Activated naive CD4-positive, alpha-beta T cell treated with anti-CD3 and anti-CD28 coated beads, Interleukin-2, amount 50 U/mL, for 72 hours (primary cell): ENCODE data around the gene OR56A1. TPM values are rescaled to one million over a fixed set of nuclear protein-coding genes. Genes with fewer than 3 reads are reported as not detected.
"Not testable (repeated sequence)": the region's sequence is repeated elsewhere in the genome, so short reads cannot be mapped to it uniquely, and the experiment has no call there.

Experiments
- ATAC-seq, 2 donors: fragments of 150-1000 bp; cut with Tn5 transposase; 2 replicates each; pipeline ENCODE4 v1.10.0; 2021; ENCODE audit warnings: mild to moderate bottlenecking in 2 of 2, moderate library complexity in 2 of 2
- DNase-seq, 2 donors: peaks; one replicate each; pipeline ENCODE4 v3.0.0; 2021 to 2022; ENCODE audit warnings: low spot score in 2 of 2
- H3K27ac Mint-ChIP-seq, 2 donors: one replicate each; pipeline ENCODE4 v1.8.0; 2022; ENCODE audit warnings: mild to moderate bottlenecking in 2 of 2, mixed read lengths in 2 of 2
- H3K36me3 Mint-ChIP-seq, 2 donors: one replicate each; pipeline ENCODE4 v1.8.0; 2022; ENCODE audit warnings: mixed read lengths in 2 of 2
- H3K9me3 Mint-ChIP-seq, 2 donors: one replicate each; pipeline ENCODE4 v1.8.0; 2022; ENCODE audit warnings: mixed read lengths in 2 of 2
- total RNA-seq, 2 donors: library from RNA; stranded (reverse); gene quantifications; one replicate each; pipeline ENCODE4 v1.2.3, GENCODE V29; 2022

Gene OR56A1
- under 1 TPM in 1 of 2 donors, not detected in 1; 0.04 TPM for total RNA-seq

- no peak for DNase-seq
Measured at GRCh38 chr11:6030708-6031405, at the start of gene OR56A1. TSS of gene OR56A1 (minus strand) at chr11:6030758. CDS start at chr11:6027692, 3,066 bp downstream.

GRCh38 chr11:6079463-6079862 is 48.9 kb upstream of the OR56A1 start:
- Mint-ChIP-seq H3K27ac (no peak overlapping the region), H3K9me3 (peaks cover 16 to 18% of the 10 kb centered on the region in 2 donors), H3K36me3 (peaks cover 6 to 19% of the 10 kb centered on the region in 2 donors)
- no peak for ATAC-seq
- no peak for DNase-seq

More at GRCh38 chr11:6030708-6031405, at the start of gene OR56A1:
- ATAC-seq: no peak
- H3K27ac Mint-ChIP-seq: no peak within 1 kb of the TSS
- H3K36me3 Mint-ChIP-seq: no peaks in the 10 kb centered on the region
- no peaks in the 10 kb centered on the region for H3K9me3 Mint-ChIP-seq

- DNase-seq: no peak
- no peak overlapping the region for H3K27ac Mint-ChIP-seq
- no peak for ATAC-seq
- H3K9me3 Mint-ChIP-seq: peaks cover 12 to 19% of the 10 kb centered on the region in 2 donors
- peaks cover 6 to 20% of the 10 kb centered on the region in 2 donors for H3K36me3 Mint-ChIP-seq
Measured at GRCh38 chr11:6077723-6078122, 47.2 kb upstream of the OR56A1 start.

GRCh38 chr11:6076443-6076842 is 45.9 kb upstream of the OR56A1 start:
- not testable (repeated sequence) for DNase-seq, ATAC-seq, H3K27ac Mint-ChIP-seq
- Mint-ChIP-seq H3K36me3 (peaks cover 6 to 20% of the 10 kb centered on the region in 2 donors), H3K9me3 (peaks cover 11 to 19% of the 10 kb centered on the region in 2 donors)

GRCh38 chr11:6067502-6067901 is 36.9 kb upstream of the OR56A1 start:
- no peak overlapping the region for H3K27ac Mint-ChIP-seq
- H3K9me3 Mint-ChIP-seq: no peaks in the 10 kb centered on the region
- H3K36me3 Mint-ChIP-seq: no peaks in the 10 kb centered on the region
- DNase-seq: no peak
- ATAC-seq: no peak

GRCh38 chr11:6062691-6063358 is 32.3 kb upstream of the OR56A1 start:
- Mint-ChIP-seq H3K9me3 (no peaks in the 10 kb centered on the region), H3K36me3 (no peaks in the 10 kb centered on the region), H3K27ac (no peak overlapping the region)
- DNase-seq (no peak), ATAC-seq (no peak)

- no peak for DNase-seq
- no peaks in the 10 kb centered on the region for H3K9me3 Mint-ChIP-seq
- H3K27ac Mint-ChIP-seq: no peak overlapping the region
- H3K36me3 Mint-ChIP-seq: no peaks in the 10 kb centered on the region
- ATAC-seq: no peak
Measured at GRCh38 chr11:6061475-6061874, 30.9 kb upstream of the OR56A1 start.

- Mint-ChIP-seq H3K36me3 (no peaks in the 10 kb centered on the region), H3K9me3 (no peaks in the 10 kb centered on the region), H3K27ac (no peak overlapping the region)
- DNase-seq (no peak), ATAC-seq (no peak)
Measured at GRCh38 chr11:6057452-6057851, 26.9 kb upstream of the OR56A1 start.

- ATAC-seq (no peak), DNase-seq (no peak)
- Mint-ChIP-seq H3K36me3 (no peaks in the 10 kb centered on the region), H3K27ac (no peak overlapping the region), H3K9me3 (no peaks in the 10 kb centered on the region)
Measured at GRCh38 chr11:6055569-6055968, 25.0 kb upstream of the OR56A1 start.

GRCh38 chr11:6052374-6052773 is 21.8 kb upstream of the OR56A1 start:
- no peak overlapping the region for H3K27ac Mint-ChIP-seq
- ATAC-seq (no peak), DNase-seq (no peak)
- no peaks in the 10 kb centered on the region for H3K9me3 Mint-ChIP-seq
- H3K36me3 Mint-ChIP-seq: no peaks in the 10 kb centered on the region

- ATAC-seq (no peak), DNase-seq (no peak)
- no peak overlapping the region for H3K27ac Mint-ChIP-seq
Measured at GRCh38 chr11:6040874-6041273, 10.3 kb upstream of the OR56A1 start.

GRCh38 chr11:6027501-6027900 is 3.1 kb downstream of the OR56A1 start:
- DNase-seq: no peak
- ATAC-seq: no peak
- H3K36me3 Mint-ChIP-seq: no peaks in the 10 kb centered on the region
- no peak overlapping the region for H3K27ac Mint-ChIP-seq
- H3K9me3 Mint-ChIP-seq: no peaks in the 10 kb centered on the region

More at GRCh38 chr11:6040874-6041273, 10.3 kb upstream of the OR56A1 start:
- no peaks in the 10 kb centered on the region for H3K9me3 Mint-ChIP-seq
- H3K36me3 Mint-ChIP-seq: no peaks in the 10 kb centered on the region

- Mint-ChIP-seq H3K36me3 (no peaks in the 10 kb centered on the region), H3K27ac (peak overlapping the region in 1 of 2 donors; percentile 10), H3K9me3 (no peaks in the 10 kb centered on the region)
- ATAC-seq: no peak
- DNase-seq: no peak
Measured at GRCh38 chr11:6025056-6025455, 5.5 kb downstream of the OR56A1 start.

- H3K9me3 Mint-ChIP-seq: no peaks in the 10 kb centered on the region
Measured at GRCh38 chr11:6022956-6023355, 7.6 kb downstream of the OR56A1 start.

GRCh38 chr11:6013042-6013441 is 17.5 kb downstream of the OR56A1 start:
- Mint-ChIP-seq H3K9me3 (peaks cover 0 to 5% of the 10 kb centered on the region in 2 donors), H3K27ac (no peak overlapping the region), H3K36me3 (peaks cover 5 to 9% of the 10 kb centered on the region in 2 donors)
- ATAC-seq: no peak
- no peak for DNase-seq

More at GRCh38 chr11:6022956-6023355, 7.6 kb downstream of the OR56A1 start:
- Mint-ChIP-seq H3K27ac (no peak overlapping the region), H3K36me3 (no peaks in the 10 kb centered on the region)
- peak in 1 of 2 donors; percentile 74 for ATAC-seq
- no peak for DNase-seq

GRCh38 chr11:6012035-6012668 is 18.4 kb downstream of the OR56A1 start:
- ATAC-seq: no peak
- Mint-ChIP-seq H3K27ac (no peak overlapping the region), H3K9me3 (peaks cover 0 to 5% of the 10 kb centered on the region in 2 donors), H3K36me3 (peaks cover 5 to 9% of the 10 kb centered on the region in 2 donors)
- no peak for DNase-seq

GRCh38 chr11:6006846-6007245 is 23.7 kb downstream of the OR56A1 start, which contains the start of gene OR56A4:
TSS of gene OR56A4 (minus strand) at chr11:6006946. CDS start at chr11:6002992, 3,954 bp downstream.
- no peak within 1 kb of the TSS for H3K27ac Mint-ChIP-seq
- DNase-seq (no peak), ATAC-seq (no peak)
- no peaks in the 10 kb centered on the region for H3K36me3 Mint-ChIP-seq
- H3K9me3 Mint-ChIP-seq: no peaks in the 10 kb centered on the region
